Endothelial cell (in vitro differentiated cells): Measurements from ENCODE around the gene KIF3B. TPM values are rescaled to one million over a fixed set of nuclear protein-coding genes. Genes with fewer than 3 reads are reported as not detected.
"Not testable (repeated sequence)": the region's sequence is repeated elsewhere in the genome, so short reads cannot be mapped to it uniquely, and the experiment has no call there.

Experiments used
- DNase-seq: peaks from one replicate; pipeline ENCODE4 v3.0.0; 2021; ENCODE audit warnings: low spot score
- H3K27ac Mint-ChIP-seq: one replicate; pipeline ENCODE4 v1.8.0; 2021; ENCODE audit warnings: mixed read lengths, inconsistent platforms; ENCODE audit not compliant: unreplicated experiment
- H3K27me3 Mint-ChIP-seq: one replicate; pipeline ENCODE4 v1.8.0; 2021; ENCODE audit warnings: mild to moderate bottlenecking, moderate library complexity, mixed read lengths, inconsistent platforms; ENCODE audit not compliant: unreplicated experiment
- H3K36me3 Mint-ChIP-seq: one replicate; pipeline ENCODE4 v1.8.0; 2021; ENCODE audit warnings: mild to moderate bottlenecking, low read depth, mixed read lengths, inconsistent platforms; ENCODE audit not compliant: unreplicated experiment
- H3K4me1 Mint-ChIP-seq: one replicate; pipeline ENCODE4 v1.8.0; 2021; ENCODE audit warnings: mild to moderate bottlenecking, mixed read lengths, inconsistent platforms; ENCODE audit not compliant: unreplicated experiment
- H3K4me3 Mint-ChIP-seq: one replicate; pipeline ENCODE4 v1.8.0; 2021; ENCODE audit warnings: mild to moderate bottlenecking, mixed read lengths, inconsistent platforms; ENCODE audit not compliant: unreplicated experiment
- H3K9me3 Mint-ChIP-seq: one replicate; pipeline ENCODE4 v1.8.0; 2021; ENCODE audit warnings: mixed read lengths, inconsistent platforms; ENCODE audit not compliant: unreplicated experiment
- total RNA-seq: library from RNA; stranded (reverse); fragmentation: NEBNext Ultra II Directional; extraction: Animal tissue kit (Norgen Biotek cat#: 25700); gene quantifications from one replicate; pipeline ENCODE4 v1.2.1, GENCODE V29; 2021; ENCODE audit not compliant: unreplicated experiment
- TF ChIP-seq, protein P1 (sequence below): fragments of 200-600 bp; sonication (generic); IDR thresholded peaks from one replicate; pipeline ENCODE4 v1.5.0; 2021; ENCODE audit warnings: antibody characterized with exemption; ENCODE audit not compliant: unreplicated experiment

KIF3B gene
- total RNA-seq, 1 donor from 2014 or later: 34.7 TPM

- Mint-ChIP-seq H3K4me3 (no peak overlapping the region), H3K27ac (no peak overlapping the region), H3K9me3 (no peaks in the 10 kb centered on the region), H3K4me1 (peaks cover 5% of the 10 kb centered on the region), H3K36me3 (peaks cover 11% of the 10 kb centered on the region), H3K27me3 (peaks cover 8% of the 10 kb centered on the region)
- DNase-seq: no peak
- TF ChIP-seq, protein P1, sequence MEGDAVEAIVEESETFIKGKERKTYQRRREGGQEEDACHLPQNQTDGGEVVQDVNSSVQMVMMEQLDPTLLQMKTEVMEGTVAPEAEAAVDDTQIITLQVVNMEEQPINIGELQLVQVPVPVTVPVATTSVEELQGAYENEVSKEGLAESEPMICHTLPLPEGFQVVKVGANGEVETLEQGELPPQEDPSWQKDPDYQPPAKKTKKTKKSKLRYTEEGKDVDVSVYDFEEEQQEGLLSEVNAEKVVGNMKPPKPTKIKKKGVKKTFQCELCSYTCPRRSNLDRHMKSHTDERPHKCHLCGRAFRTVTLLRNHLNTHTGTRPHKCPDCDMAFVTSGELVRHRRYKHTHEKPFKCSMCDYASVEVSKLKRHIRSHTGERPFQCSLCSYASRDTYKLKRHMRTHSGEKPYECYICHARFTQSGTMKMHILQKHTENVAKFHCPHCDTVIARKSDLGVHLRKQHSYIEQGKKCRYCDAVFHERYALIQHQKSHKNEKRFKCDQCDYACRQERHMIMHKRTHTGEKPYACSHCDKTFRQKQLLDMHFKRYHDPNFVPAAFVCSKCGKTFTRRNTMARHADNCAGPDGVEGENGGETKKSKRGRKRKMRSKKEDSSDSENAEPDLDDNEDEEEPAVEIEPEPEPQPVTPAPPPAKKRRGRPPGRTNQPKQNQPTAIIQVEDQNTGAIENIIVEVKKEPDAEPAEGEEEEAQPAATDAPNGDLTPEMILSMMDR: no peak
Observed at GRCh38 chr20:32338665-32339064, 61.2 kb downstream of the KIF3B start.

- Mint-ChIP-seq H3K4me3 (no peak overlapping the region), H3K36me3 (peaks cover 7% of the 10 kb centered on the region), H3K27ac (no peak overlapping the region), H3K9me3 (no peaks in the 10 kb centered on the region), H3K27me3 (peaks cover 7% of the 10 kb centered on the region), H3K4me1 (peaks cover 5% of the 10 kb centered on the region)
- TF ChIP-seq, protein P1: no peak
- no peak for DNase-seq
Observed at GRCh38 chr20:32339116-32339515, 61.7 kb downstream of the KIF3B start.

DNA sequence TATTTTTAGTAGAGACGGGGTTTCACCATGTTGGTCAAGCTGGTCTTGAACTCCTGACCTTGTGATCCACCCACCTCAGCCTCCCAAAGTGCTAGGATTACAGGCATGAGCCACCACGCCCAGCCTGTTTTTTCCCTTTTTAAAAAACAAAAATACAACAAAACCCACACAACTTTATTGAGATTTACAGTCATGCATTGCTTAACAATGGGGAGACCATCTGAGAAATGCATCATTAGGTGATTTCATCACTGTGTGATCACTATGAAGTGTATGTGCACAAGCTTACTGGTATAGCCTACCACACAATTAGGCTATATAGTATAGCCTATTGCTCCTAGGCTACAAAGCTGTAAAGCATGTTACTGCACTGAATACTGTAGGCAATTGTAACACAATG, 63.6 kb downstream of the KIF3B start:
- H3K27ac Mint-ChIP-seq, H3K36me3 Mint-ChIP-seq, DNase-seq, H3K4me3 Mint-ChIP-seq, H3K9me3 Mint-ChIP-seq, H3K4me1 Mint-ChIP-seq, H3K27me3 Mint-ChIP-seq: not testable (repeated sequence)

DNA sequence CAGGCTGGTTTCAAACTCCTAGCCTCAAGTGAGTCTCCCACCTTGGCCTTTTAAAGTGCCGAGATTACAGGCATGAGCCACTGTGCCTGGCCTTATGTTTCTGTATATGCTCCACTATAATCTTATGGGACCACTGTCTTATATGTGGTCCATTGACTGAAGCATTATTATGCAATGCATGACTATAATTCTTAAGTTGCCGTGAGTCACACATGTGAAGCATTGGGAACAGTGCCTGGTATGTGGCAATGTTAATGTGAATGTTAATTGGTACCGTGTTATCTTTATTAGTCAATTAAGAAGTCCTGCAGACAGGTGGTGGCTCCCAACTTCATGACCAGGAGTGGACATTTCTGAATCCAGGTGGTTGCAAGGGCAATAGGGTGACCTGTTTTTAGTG, 66.0 kb downstream of the KIF3B start:
- TF ChIP-seq, protein P1: no peak
- H3K4me1 Mint-ChIP-seq: peaks cover 5% of the 10 kb centered on the region
- H3K27ac Mint-ChIP-seq: no peak overlapping the region
- no peaks in the 10 kb centered on the region for H3K9me3 Mint-ChIP-seq
- DNase-seq: no peak
- H3K4me3 Mint-ChIP-seq: no peak overlapping the region
- no peaks in the 10 kb centered on the region for H3K36me3 Mint-ChIP-seq
- peaks cover 5% of the 10 kb centered on the region for H3K27me3 Mint-ChIP-seq

DNA sequence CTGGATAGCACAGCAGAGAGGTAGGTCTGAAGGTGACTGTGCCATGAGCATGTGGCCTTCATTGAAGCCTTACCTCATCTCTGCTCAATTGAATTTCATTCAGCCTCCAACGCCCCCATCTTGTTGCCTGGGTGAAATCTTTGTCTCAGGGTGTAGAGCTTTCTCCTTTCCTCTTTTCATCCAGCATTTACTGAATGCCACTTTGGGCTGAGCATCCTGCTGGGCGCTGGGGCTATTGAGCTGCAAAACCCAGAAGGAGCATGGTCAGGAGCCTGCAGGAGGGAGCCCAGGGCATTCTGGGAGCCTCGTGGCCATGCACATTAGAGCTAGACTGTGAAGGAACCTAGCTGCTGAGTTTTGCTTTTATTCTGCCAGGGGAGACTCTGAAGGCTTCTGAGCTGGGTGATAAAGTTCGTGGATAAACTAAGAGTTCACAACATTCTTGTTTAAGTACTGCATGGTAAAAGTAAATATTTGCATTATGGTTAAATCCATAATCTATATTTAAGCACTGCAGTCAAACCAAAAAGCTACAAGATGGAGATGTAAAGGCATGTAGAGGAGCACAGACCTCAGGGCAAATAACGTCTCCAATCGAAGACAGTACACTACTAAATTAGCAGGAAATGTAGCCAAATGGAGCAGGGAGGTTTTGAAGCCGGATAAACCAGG, 67.5 kb downstream of the KIF3B start:
- Mint-ChIP-seq H3K36me3 (no peaks in the 10 kb centered on the region), H3K27ac (no peak overlapping the region), H3K27me3 (peaks cover 5% of the 10 kb centered on the region), H3K4me1 (peaks cover 5% of the 10 kb centered on the region), H3K4me3 (no peak overlapping the region), H3K9me3 (no peaks in the 10 kb centered on the region)
- TF ChIP-seq, protein P1: no peak
- no peak for DNase-seq
